K562 (cell line): ENCODE measurements around the gene WWOX. TPM values are rescaled to one million over a fixed set of nuclear protein-coding genes. Genes with fewer than 3 reads are reported as not detected.

Experiments used
- ATAC-seq: fragments of 200-7000 bp; cut with Tn5 transposase; 3 replicates; pipeline ENCODE4 v1.9.1; 2020; ENCODE audit warnings: moderate library complexity
- BruUV-seq: library from RNA; stranded (reverse); fragments of 400-500 nt; replicated peaks from 2 replicates; lab custom pipeline; 2021; lab: Mats Ljungman, UMichigan
- CTCF ChIA-PET: fragments of 300-600 bp; formaldehyde crosslinking; extraction: SDS; loops from one replicate; lab custom pipeline; 2021; ENCODE audit warnings: low intra/inter-chr PET ratio; lab: Yijun Ruan, JAX
- POLR2A ChIA-PET: fragments of 300-600, 350-650 bp; sonication (Branson Sonifier 250); formaldehyde crosslinking; extraction: SDS; loops from one replicate; lab custom pipeline; 2021; ENCODE audit warnings: antibody characterized with exemption, inconsistent platforms; lab: Yijun Ruan, JAX
- DNase-seq, 4 experiments: peaks; one replicate each; pipeline versions ENCODE4 v3.0.0 to v3.0.0-alpha.2; 2011 to 2018; ENCODE audit warnings: low spot score in 3 of 4, mixed read lengths in 3 of 4; ENCODE audit errors: extremely low read depth in 1 of 4
- FAIRE-seq: peaks from 2 replicates; lab custom pipeline; 2011; peaks lifted over from hg19 to GRCh38; lab: Jason Lieb, UNC
- H2AFZ ChIP-seq: 2 replicates; pipeline ENCODE4 v1.6.0; 2011; ENCODE audit warnings: low read depth, low read length, control low read depth, inconsistent platforms
- H3K27ac ChIP-seq: fragments of 200-600 bp; 3 replicates; pipeline ENCODE4 v1.8.0; 2011; ENCODE audit warnings: low read depth, mild to moderate bottlenecking, control low read depth, inconsistent platforms, low read length, moderate library complexity, mixed read lengths; ENCODE audit errors: extremely low read depth
- H3K27me3 ChIP-seq, 2 experiments: fragments of 300-600 bp in 1 of 2; 2 replicates in 1 of 2; 3 replicates in 1 of 2; pipeline versions ENCODE4 v1.6.0 to v1.8.0; 2011; ENCODE audit warnings: inconsistent platforms in 2 of 2, low read length in 2 of 2, mild to moderate bottlenecking in 1 of 2, mixed read lengths in 1 of 2, moderate library complexity in 1 of 2; ENCODE audit not compliant: control insufficient read depth in 2 of 2, insufficient read depth in 2 of 2
- H3K36me3 ChIP-seq: fragments of 300-600 bp; 3 replicates; pipeline ENCODE4 v1.8.0; 2011; ENCODE audit warnings: mild to moderate bottlenecking, low read length, inconsistent platforms; ENCODE audit not compliant: control insufficient read depth, insufficient read depth
- H3K4me1 ChIP-seq, 2 experiments: fragments of 200-600 bp in 1 of 2; replicated peaks in 1 of 2; 2 replicates in 1 of 2; 3 replicates in 1 of 2; pipeline versions ENCODE4 v1.5.1 to v1.8.0; 2011; ENCODE audit warnings: inconsistent platforms in 2 of 2, low read length in 2 of 2, mild to moderate bottlenecking in 1 of 2, mixed read lengths in 1 of 2, moderate library complexity in 1 of 2; ENCODE audit not compliant: control insufficient read depth in 2 of 2, insufficient read depth in 2 of 2
- H3K4me2 ChIP-seq: 2 replicates; pipeline ENCODE4 v1.6.1; 2011; ENCODE audit warnings: low read length, control low read depth, inconsistent platforms, mixed read lengths; ENCODE audit not compliant: insufficient read depth
- H3K4me3 ChIP-seq: fragments of 200-600 bp; sonication (generic), shearing (Covaris generic); 2 replicates; pipeline ENCODE4 v1.5.1; 2016; ENCODE audit warnings: control low read depth, inconsistent platforms
- H3K79me2 ChIP-seq: fragments of 200-600 bp; 3 replicates; pipeline ENCODE4 v1.8.0; 2011; ENCODE audit warnings: low read length, inconsistent platforms; ENCODE audit not compliant: control insufficient read depth, insufficient read depth
- H3K9ac ChIP-seq, 2 experiments: 2 replicates each; pipeline versions ENCODE4 v1.6.0 to v1.6.1; 2011; ENCODE audit warnings: low read depth in 2 of 2, low read length in 2 of 2, control low read depth in 1 of 2, inconsistent platforms in 1 of 2, mild to moderate bottlenecking in 1 of 2, mixed read lengths in 1 of 2; ENCODE audit not compliant: insufficient read depth in 1 of 2
- H3K9me1 ChIP-seq: one replicate; pipeline ENCODE4 v1.6.0; 2011; ENCODE audit warnings: inconsistent platforms, mild to moderate bottlenecking, low read length, moderate library complexity; ENCODE audit not compliant: control insufficient read depth, insufficient read depth
- H3K9me3 ChIP-seq: replicated peaks from 2 replicates; pipeline ENCODE4 v1.5.1; 2011; ENCODE audit warnings: low read depth, low read length, inconsistent platforms; ENCODE audit not compliant: control insufficient read depth, insufficient read depth
- H4K20me1 ChIP-seq: replicated peaks from 2 replicates; pipeline ENCODE4 v1.6.1; 2011; ENCODE audit warnings: low read length, inconsistent platforms, mixed read lengths; ENCODE audit not compliant: control insufficient read depth, insufficient read depth
- ASH1L ChIP-seq: fragments of 450-650 bp; IDR thresholded peaks from 2 replicates; pipeline ENCODE4 v1.6.1; 2018; ENCODE audit warnings: borderline replicate concordance, mild to moderate bottlenecking, low read depth; ENCODE audit not compliant: partially characterized antibody
- BRF1 ChIP-seq: IDR thresholded peaks from 3 replicates; pipeline ENCODE4 v1.6.1; 2011; ENCODE audit warnings: borderline replicate concordance, mild to moderate bottlenecking; ENCODE audit not compliant: insufficient read length; ENCODE audit errors: extremely low read depth
- CBX1 ChIP-seq: sonication (generic); IDR thresholded peaks from 2 replicates; pipeline ENCODE4 v1.6.1; 2016; ENCODE audit warnings: antibody characterized with exemption, low read depth, mild to moderate bottlenecking
- E2F4 ChIP-seq: sonication (generic); formaldehyde crosslinking; IDR thresholded peaks from 2 replicates; pipeline ENCODE4 v1.8.0; 2022; ENCODE audit warnings: mild to moderate bottlenecking, low read depth, missing genetic modification reagents
- FOXK1 ChIP-seq: sonication (generic); formaldehyde crosslinking; IDR thresholded peaks from 2 replicates; pipeline ENCODE4 v1.8.0; 2022; ENCODE audit warnings: missing genetic modification reagents, mild to moderate bottlenecking, borderline replicate concordance
- MIER1 ChIP-seq: fragments of 450-650 bp; IDR thresholded peaks from 2 replicates; pipeline ENCODE4 v1.6.1; 2016; ENCODE audit warnings: antibody characterized with exemption, mild to moderate bottlenecking, low read depth
- NFE2 ChIP-seq: IDR thresholded peaks from 2 replicates; pipeline ENCODE4 v1.6.1; 2014; ENCODE audit warnings: antibody characterized with exemption, low read depth
- PHB2 ChIP-seq: fragments of 450-650 bp; IDR thresholded peaks from 2 replicates; pipeline ENCODE4 v1.6.1; 2017; ENCODE audit warnings: low read depth
- POLR2H ChIP-seq: IDR thresholded peaks from 2 replicates; pipeline ENCODE4 v1.6.1; 2016; ENCODE audit warnings: missing genetic modification characterization, low read depth, mild to moderate bottlenecking, control low read depth, missing compliant biosample characterization, moderate library complexity
- UBTF ChIP-seq, 2 experiments: IDR thresholded peaks; 2 replicates each; pipeline ENCODE4 v1.6.1; 2012; ENCODE audit warnings: improper control_type of control experiment in 2 of 2, low read depth in 2 of 2, low read length in 2 of 2, borderline replicate concordance in 1 of 2
- ZNF146 ChIP-seq: IDR thresholded peaks from one replicate; pipeline ENCODE4 v1.6.1; 2018; ENCODE audit warnings: missing compliant biosample characterization; ENCODE audit not compliant: unreplicated experiment
- ZNF224 ChIP-seq: sonication (generic); formaldehyde crosslinking; IDR thresholded peaks from 2 replicates; pipeline ENCODE4 v1.8.0; 2022; ENCODE audit warnings: mild to moderate bottlenecking, missing genetic modification reagents
- ZNF639 ChIP-seq, 2 experiments: fragments of 200-800 bp in 1 of 2; sonication (Bioruptor generic) in 1 of 2; sonication (generic) in 1 of 2; formaldehyde crosslinking in 1 of 2; IDR thresholded peaks in 1 of 2; conservative IDR thresholded peaks in 1 of 2; 2 replicates each; pipeline versions ENCODE4 v1.5.0 to v1.6.1; 2016 to 2020; ENCODE audit warnings: missing compliant biosample characterization in 1 of 2, missing genetic modification characterization in 1 of 2, missing genetic modification reagents in 1 of 2
- ZNF766 ChIP-seq: fragments of 200-800 bp; sonication (Bioruptor generic); conservative IDR thresholded peaks from 2 replicates; pipeline ENCODE4 v1.6.1; 2016; ENCODE audit warnings: missing genetic modification characterization, missing compliant biosample characterization
- WGBS: fragments of 100-300 bp; shearing (Covaris generic); methylation state at CpG from one replicate; pipeline ENCODE4 v1.1.6; 2016; ENCODE audit warnings: low coverage, mixed read lengths; ENCODE audit not compliant: insufficient coverage; ENCODE audit errors: missing lambda C conversion rate; 5-methylcytosine and 5-hydroxymethylcytosine counted together
- in situ Hi-C: fragments of 300-500 bp; cut with MboI; formaldehyde crosslinking; loops from 4 replicates; pipeline ENCODE4 v1.15.0; 2018; ENCODE audit warnings: inconsistent platforms, mixed read lengths
- intact Hi-C: fragments of 100-400 bp; cut with micrococcal nuclease; formaldehyde crosslinking; loops from 2 replicates; pipeline ENCODE4 v1.14.2; 2022
- polyA plus RNA-seq, 8 experiments: library from polyadenylated mRNA; depleted of rRNA in 4 of 8; stranded (reverse) in 5 of 8; unstranded in 3 of 8; fragments of >200 nt; fragmentation: Nextera tagmentation in 2 of 8; fragmentation: Illumina TruSeq in 1 of 8; extraction: Ambion mirVana in 2 of 8; extraction: Trizol in 1 of 8; gene quantifications; 2 replicates each; pipeline versions ENCODE4 v1.2.1 to v1.2.3, GENCODE V29; 2011 to 2014; ENCODE audit warnings: inconsistent platforms in 1 of 8, missing spikeins in 1 of 8
- total RNA-seq, 7 experiments: library from RNA; depleted of rRNA in 6 of 7; stranded (reverse); fragments of >200 nt in 6 of 7; fragmentation: Illumina TruSeq in 2 of 7; extraction: Trizol in 2 of 7; gene quantifications; 2 replicates each; pipeline versions ENCODE4 v1.2.1 to v1.2.3, GENCODE V29; 2011 to 2021; ENCODE audit warnings: low replicate concordance in 1 of 7

WWOX gene
- total and polyA plus RNA-seq, 9 of the 15 experiments (the other 6 are each of a cell fraction or from before 2014, with no cell fraction given) = 1.6 to 22.7 (median 8.1) TPM

- in situ Hi-C loops = no loop called here
These were observed 555.5 kb downstream of the WWOX start for GRCh38 chr16:78654929-78655328.

More at GRCh38 chr16:78654929-78655328, 555.5 kb downstream of the WWOX start:
- intact Hi-C loops = no loop called here
- H3K4me3 ChIP-seq = no peak overlapping the region
- no peaks in the 10 kb centered on the region for H3K79me2 ChIP-seq
- TF ChIP-seq ZNF224 = no peak
- no peak for TF ChIP-seq FOXK1 (CRISPR knock-in tag)
- TF ChIP-seq ZNF639 (CRISPR knock-in tag; conservative IDR thresholded peaks at IDR 0.05 in 1 of 2, IDR thresholded peaks at IDR 0.05 in 1 of 2) = no peak
- no peak for TF ChIP-seq PHB2
- no peak for TF ChIP-seq MIER1
- TF ChIP-seq ZNF766 (CRISPR knock-in tag) = no peak
- TF ChIP-seq POLR2H (tag) = no peak
- no peak for TF ChIP-seq ASH1L
- no peak for TF ChIP-seq BRF1
- no peak for TF ChIP-seq CBX1
- TF ChIP-seq NFE2 = no peak
- TF ChIP-seq UBTF (IDR thresholded peaks at IDR 0.05; ENCODE audit: borderline replicate concordance in 1 of 2, low read depth in 2 of 2, low read length in 2 of 2) = no peak
- no peak for TF ChIP-seq ZNF146 (CRISPR knock-in tag)
- TF ChIP-seq E2F4 = no peak
- no peaks in the 10 kb centered on the region for H3K9me3 ChIP-seq
- no peak overlapping the region for H3K9ac ChIP-seq
- POLR2A ChIA-PET = no interaction called here
- H3K27ac ChIP-seq = no peak overlapping the region
- BruUV-seq = no TSS peak
- ATAC-seq (no peak), FAIRE-seq (no peak), DNase-seq (no peak)
- no peaks in the 10 kb centered on the region for H4K20me1 ChIP-seq
- peaks cover 3 to 20% of the 10 kb centered on the region in 2 experiments; a peak in 4 of 5 replicates for H3K27me3 ChIP-seq
- CTCF ChIA-PET = no interaction called here
- no peak overlapping the region for H2AFZ ChIP-seq
- no peaks in the 10 kb centered on the region for H3K9me1 ChIP-seq
- no peaks in the 10 kb centered on the region for H3K4me1 ChIP-seq
- H3K36me3 ChIP-seq = no peaks in the 10 kb centered on the region
- H3K4me2 ChIP-seq = no peak overlapping the region
- under 1% methylated on average over 8 of the region's 8 CpGs for WGBS
